ENCODE measurements around the gene C3orf52. TPM values are rescaled to one million over a fixed set of nuclear protein-coding genes. Genes with fewer than 3 reads are reported as not detected.
A peak's percentile ranks its signal among the peaks of the same experiment; 100 is the strongest.
"Not testable (repeated sequence)": the region's sequence is repeated elsewhere in the genome, so short reads cannot be mapped to it uniquely, and the experiment has no call there.

Gene C3orf52
- total RNA-seq (10 to 100 TPM; 21.0 to 30.5 TPM), polyA plus RNA-seq (ENCODE audit: insufficient read length in 6 of 6) (1 to 10 TPM; 4.9 to 8.6 (median 7.4) TPM)
- long read RNA-seq, donor 1, partial matches to known transcripts: 0 of 4 reads
- long read RNA-seq, donor 1, other reads (novel, unspliced or antisense): 0 of 4 reads
- long read RNA-seq, donor 2, partial matches to known transcripts: 9 of 11 reads
- long read RNA-seq, donor 2, other reads (novel, unspliced or antisense): 0 of 11 reads
- long read RNA-seq, donor 3, partial matches to known transcripts: 0 of 4 reads
- long read RNA-seq, donor 3, other reads (novel, unspliced or antisense): 0 of 4 reads
- long read RNA-seq, donor 4, transcript C3orf52-201 (6 exons, 2,277 nt): major isoform, 6 of 8 reads
- long read RNA-seq, donor 4, partial matches to known transcripts: 1 of 8 reads
- long read RNA-seq, donor 4, other reads (novel, unspliced or antisense): 1 of 8 reads
- long read RNA-seq, donor 5, partial matches to known transcripts: 7 of 7 reads
- long read RNA-seq, donor 5, other reads (novel, unspliced or antisense): 0 of 7 reads
- long read RNA-seq, donor 6, partial matches to known transcripts: 0 of 2 reads
- long read RNA-seq, donor 6, other reads (novel, unspliced or antisense): 0 of 2 reads
- long read RNA-seq, donor 7: 0 reads
- long read RNA-seq, donor 8: 0 reads
- long read RNA-seq, donor 9: 0 reads
- long read RNA-seq, donor 10, partial matches to known transcripts: 0 of 2 reads
- long read RNA-seq, donor 10, other reads (novel, unspliced or antisense): 0 of 2 reads
- long read RNA-seq, donor 11: 0 reads
- long read RNA-seq, donor 12: 0 reads

GRCh38 chr3:112086076-112086854 is at the start of gene C3orf52:
TSS of gene C3orf52 (plus strand) at chr3:112086389. CDS start at chr3:112086408, 19 bp downstream.
- Histone ChIP-seq H3K27ac (peak within 1 kb of the TSS; percentile 63 to 66), H3K9me3 (no peaks in the 10 kb centered on the region), H3K4me1 (peaks cover 7 to 26% of the 10 kb centered on the region in 2 donors), H3K4me3 (peak within 1 kb of the TSS; percentile 44), H3K36me3 (no peaks in the 10 kb centered on the region), H3K27me3 (peaks cover 4 to 54% of the 10 kb centered on the region in 2 donors)
- TF ChIP-seq CTCF (IDR thresholded peaks at IDR 0.05): no peak
- intact Hi-C loops (cut with DNase I): no loop called here
- DNase-seq: peak; percentile 64 to 95 (median 86)
- peak; percentile 94 for ATAC-seq

- H3K4me3 ChIP-seq; ATAC-seq; H3K27ac ChIP-seq; H3K36me3 ChIP-seq; H3K9me3 ChIP-seq; intact Hi-C loops (cut with DNase I); H3K4me1 ChIP-seq; DNase-seq; H3K27me3 ChIP-seq: not testable (repeated sequence)
Measured at GRCh38 chr3:112037194-112037593, 49.0 kb upstream of the C3orf52 start.

GRCh38 chr3:112038863-112039262 is 47.3 kb upstream of the C3orf52 start:
- TF ChIP-seq CTCF (IDR thresholded peaks at IDR 0.05): no peak
- H3K9me3 ChIP-seq: no peaks in the 10 kb centered on the region
- no peaks in the 10 kb centered on the region for H3K4me1 ChIP-seq
- no peak overlapping the region for H3K27ac ChIP-seq
- intact Hi-C loops (cut with DNase I): no loop called here
- H3K36me3 ChIP-seq: no peaks in the 10 kb centered on the region
- no peaks in the 10 kb centered on the region for H3K27me3 ChIP-seq
- DNase-seq: no peak
- ATAC-seq: peak; percentile 27
- H3K4me3 ChIP-seq: no peak overlapping the region

- H3K36me3 ChIP-seq: no peaks in the 10 kb centered on the region
- intact Hi-C loops (cut with DNase I): no loop called here
- no peak overlapping the region for H3K4me3 ChIP-seq
- no peak for ATAC-seq
- H3K27me3 ChIP-seq: no peaks in the 10 kb centered on the region
- H3K9me3 ChIP-seq: no peaks in the 10 kb centered on the region
- no peaks in the 10 kb centered on the region for H3K4me1 ChIP-seq
- DNase-seq: no peak
- no peak overlapping the region for H3K27ac ChIP-seq
- TF ChIP-seq CTCF (IDR thresholded peaks at IDR 0.05): no peak
Measured at GRCh38 chr3:112041321-112041720, 44.9 kb upstream of the C3orf52 start.

GRCh38 chr3:112042842-112043280 is 43.3 kb upstream of the C3orf52 start:
- DNase-seq: peak in 1 of 4 donors; percentile 19

More at GRCh38 chr3:112042842-112043280, 43.3 kb upstream of the C3orf52 start:
- no peaks in the 10 kb centered on the region for H3K36me3 ChIP-seq
- peak; percentile 42 for ATAC-seq
- intact Hi-C loops (cut with DNase I): no loop called here
- no peaks in the 10 kb centered on the region for H3K9me3 ChIP-seq
- H3K4me1 ChIP-seq: no peaks in the 10 kb centered on the region
- H3K27me3 ChIP-seq: no peaks in the 10 kb centered on the region
- no peak overlapping the region for H3K27ac ChIP-seq
- TF ChIP-seq CTCF (IDR thresholded peaks at IDR 0.05): no peak
- H3K4me3 ChIP-seq: no peak overlapping the region

All from left lung (tissue), 14 donors.